ENCODE data around the gene NOA1. TPM values are rescaled to one million over a fixed set of nuclear protein-coding genes. Genes with fewer than 3 reads are reported as not detected.

NOA1 gene
- total and polyA plus RNA-seq, 2 of the 8 experiments (the other 6 are each of a cell fraction or from before 2014, with no cell fraction given) = 24.3 to 28.1 TPM

DNA sequence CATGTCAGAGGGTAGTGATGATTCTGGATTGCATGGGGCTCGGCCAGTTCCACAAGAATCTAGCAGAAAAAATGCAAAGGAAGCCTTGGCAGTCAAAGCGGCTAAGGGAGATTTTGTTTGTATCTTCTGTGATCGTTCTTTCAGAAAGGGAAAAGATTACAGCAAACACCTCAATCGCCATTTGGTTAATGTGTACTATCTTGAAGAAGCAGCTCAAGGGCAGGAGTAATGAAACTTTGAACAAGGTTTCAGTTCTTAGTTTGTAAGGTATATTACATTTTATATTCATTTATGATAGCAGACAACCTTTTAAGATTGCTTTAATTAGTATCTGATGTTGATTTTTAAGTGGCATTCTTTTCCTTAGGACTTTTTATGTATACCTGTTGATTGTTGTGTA, 45.5 kb downstream of the NOA1 start:
- FAIRE-seq = no peak
- Histone ChIP-seq H2BK15ac (ENCODE audit: low read length) (no peak overlapping the region), H3K4me1 (replicated peaks in 1 of 4; ENCODE audit: control insufficient read depth in 3 of 4, insufficient read depth in 4 of 4, low read length in 3 of 4) (no peaks in the 10 kb centered on the region), H2AFZ (ENCODE audit: low read length) (no peak overlapping the region), H3K4ac (replicated peaks; ENCODE audit: insufficient read length, low read depth, low read length) (no peak overlapping the region), H2BK120ac (replicated peaks; ENCODE audit: low read depth, low read length) (no peak overlapping the region), H2BK5ac (ENCODE audit: low read depth, low read length) (no peak overlapping the region), H2BK12ac (ENCODE audit: low read depth, low read length) (no peak overlapping the region), H3K4me3 (ENCODE audit: extremely low read depth in 1 of 4, insufficient read depth in 2 of 4, low read depth in 3 of 4, low read length in 4 of 4) (no peak overlapping the region), H3K4me2 (ENCODE audit: insufficient read depth in 1 of 2, low read depth in 2 of 2, low read length in 2 of 2) (no peak overlapping the region), H3K56ac (replicated peaks; ENCODE audit: insufficient read length, low read depth, low read length) (no peak overlapping the region), H4K20me1 (replicated peaks in 1 of 2; ENCODE audit: control insufficient read depth in 1 of 2, insufficient read depth in 2 of 2, low read length in 2 of 2) (no peaks in the 10 kb centered on the region), H3K18ac (ENCODE audit: extremely low read depth, low read length) (no peak overlapping the region), H2AK5ac (ENCODE audit: low read depth, low read length) (no peak overlapping the region), H3K23me2 (ENCODE audit: low read depth, low read length) (no peaks in the 10 kb centered on the region; the same call in 1 of the 2 replicates), H3K9me3 (ENCODE audit: insufficient read depth in 2 of 2, low read depth in 1 of 2, low read length in 1 of 2) (no peaks in the 10 kb centered on the region), H3K36me3 (ENCODE audit: control insufficient read depth in 2 of 4, insufficient read depth in 4 of 4, low read length in 3 of 4) (peaks cover 7 to 40% (median 17%) of the 10 kb centered on the region in 4 experiments; a peak in 7 of 8 replicates), H2BK20ac (ENCODE audit: low read length) (no peak overlapping the region), H3K14ac (ENCODE audit: insufficient read length) (no peak overlapping the region), H3K27ac (ENCODE audit: low read depth, low read length) (no peak overlapping the region), H4K91ac (replicated peaks; ENCODE audit: insufficient read length, low read length) (no peak overlapping the region), H3K27me3 (replicated peaks in 1 of 4; ENCODE audit: control insufficient read depth in 3 of 4, extremely low read depth in 1 of 4, insufficient read depth in 3 of 4, low read length in 3 of 4) (no peaks in the 10 kb centered on the region), H4K5ac (ENCODE audit: insufficient read length, low read depth, low read length) (no peak overlapping the region), H3K79me2 (ENCODE audit: control insufficient read depth in 1 of 2, insufficient read depth in 2 of 2, low read length in 2 of 2) (0 out of 4 replicates have a peak, but pooled peaks cover 0 to 3% of the 10 kb centered on the region in 2 experiments), H3K9ac (replicated peaks in 1 of 4; ENCODE audit: extremely low read depth in 1 of 4, low read depth in 3 of 4, low read length in 3 of 4) (peak overlapping the region in 1 of 4 experiments; percentile 48; a peak in 1 of 7 replicates), H4K8ac (ENCODE audit: extremely low read depth, insufficient read depth, low read length) (no peak overlapping the region), H3K23ac (ENCODE audit: insufficient read length) (no peak overlapping the region), H3K79me1 (ENCODE audit: low read depth, low read length) (no peaks in the 10 kb centered on the region)
- DNase-seq (ENCODE audit: low read depth in 1 of 2, low spot score in 2 of 2) = no peak
- WGBS, 2 experiments (ENCODE audit: extremely low coverage in 1 of 2, insufficient coverage in 1 of 2, insufficient read length in 1 of 2, insufficient replicate concordance in 2 of 2, low coverage in 1 of 2, low lambda C conversion rate in 2 of 2, missing lambda C conversion rate in 1 of 2) = 88% methylated on average over 4 of the region's 4 CpGs; no CpG with 5 or more reads in 1 of the 2 experiments
- POLR2A ChIA-PET (ENCODE audit: partially characterized antibody) = no interaction called here
- CTCF ChIA-PET (ENCODE audit: partially characterized antibody) = interaction anchor here (0.7 to 1.5 kb wide), 2 partner anchors 17 to 80 kb away, joined by 3 to 4 read pairs; no protein-coding TSS in a partner anchor
- TF ChIP-seq SIX5 (IDR thresholded peaks at IDR 0.05; ENCODE audit: low read depth, low read length) (no peak), SUZ12 (IDR thresholded peaks at IDR 0.05; ENCODE audit: low read length) (no peak), CHD2 (IDR thresholded peaks at IDR 0.05; ENCODE audit: low read length) (no peak), EP300 (IDR thresholded peaks at IDR 0.05; ENCODE audit: borderline replicate concordance in 1 of 2, low read depth in 2 of 2, low read length in 2 of 2) (no peak), RAD21 (IDR thresholded peaks at IDR 0.05 in 1 of 2, conservative IDR thresholded peaks at IDR 0.05 in 1 of 2; ENCODE audit: low read depth in 2 of 2, low read length in 2 of 2) (no peak), KDM5A (IDR thresholded peaks at IDR 0.05; ENCODE audit: low read length) (no peak), TCF12 (IDR thresholded peaks at IDR 0.05; ENCODE audit: low read depth, low read length) (no peak), FOSL1 (IDR thresholded peaks at IDR 0.05; ENCODE audit: insufficient read depth, low read depth, low read length) (no peak), RXRA (IDR thresholded peaks at IDR 0.05; ENCODE audit: insufficient read depth, low read depth, low read length) (no peak), CTBP2 (IDR thresholded peaks at IDR 0.05; ENCODE audit: borderline replicate concordance, insufficient read depth, insufficient read length, low read length) (no peak)

Data from H1 (cell line).